Activated CD4-positive, alpha-beta T cell treated with anti-CD3 and anti-CD28 coated beads, Interleukin-2, Interleukin-4, amounts not matched to agents 100 ng/mL and 50 ng/mL, durations not matched to agents 16 hours and 8 hours (primary cell): Measurements from ENCODE around the gene ATP13A1.
"Not testable (repeated sequence)": the region's sequence is repeated elsewhere in the genome, so short reads cannot be mapped to it uniquely, and the experiment has no call there.

Source experiments
- DNase-seq: peaks from one replicate; pipeline ENCODE4 v3.0.0-alpha.2; 2020; ENCODE audit warnings: low spot score

Gene ATP13A1

GRCh38 chr19:19663256-19664120, at the start of gene ATP13A1:
Gene ATP13A1, minus strand, starts transcription at chr19:19663676. Its CDS starts 10 bp downstream, at chr19:19663666.
- DNase-seq: peak; percentile 97

- no peak for DNase-seq
These were observed 48.7 kb upstream of the ATP13A1 start for GRCh38 chr19:19711934-19712828.

- no peak for DNase-seq
These were observed 47.9 kb upstream of the ATP13A1 start for GRCh38 chr19:19711306-19711933.

- no peak for DNase-seq
These were observed 47.0 kb upstream of the ATP13A1 start for GRCh38 chr19:19710506-19710905.

GRCh38 chr19:19704836-19705235, 41.4 kb upstream of the ATP13A1 start:
- no peak for DNase-seq

- DNase-seq: not testable (repeated sequence)
These were observed 37.0 kb upstream of the ATP13A1 start for GRCh38 chr19:19700493-19700892.

GRCh38 chr19:19697589-19697988, 34.1 kb upstream of the ATP13A1 start:
- DNase-seq: no peak

- DNase-seq: no peak
These were observed 32.9 kb upstream of the ATP13A1 start for GRCh38 chr19:19696386-19696785.

GRCh38 chr19:19691683-19692082, 28.2 kb upstream of the ATP13A1 start:
- DNase-seq: no peak

- not testable (repeated sequence) for DNase-seq
These were observed 25.5 kb upstream of the ATP13A1 start for GRCh38 chr19:19689023-19689422.

- DNase-seq: no peak
These were observed 23.6 kb upstream of the ATP13A1 start for GRCh38 chr19:19687090-19687489.

- no peak for DNase-seq
These were observed 23.1 kb upstream of the ATP13A1 start for GRCh38 chr19:19686580-19686979.

- not testable (repeated sequence) for DNase-seq
These were observed 22.6 kb upstream of the ATP13A1 start for GRCh38 chr19:19686119-19686518.

- DNase-seq: no peak
These were observed 15.9 kb upstream of the ATP13A1 start for GRCh38 chr19:19679176-19680073.

GRCh38 chr19:19677579-19677978, 14.1 kb upstream of the ATP13A1 start:
- no peak for DNase-seq

GRCh38 chr19:19674315-19674714, 10.8 kb upstream of the ATP13A1 start:
- DNase-seq: no peak

GRCh38 chr19:19672816-19673215, 9.3 kb upstream of the ATP13A1 start:
- no peak for DNase-seq

GRCh38 chr19:19670070-19670551, 6.6 kb upstream of the ATP13A1 start:
- DNase-seq: no peak

- DNase-seq: peak; percentile 98
These were observed 4.9 kb upstream of the ATP13A1 start, which contains the start of gene ZNF101 for GRCh38 chr19:19668230-19669012. Gene ZNF101, plus strand, starts transcription at chr19:19668839. Its CDS starts 125 bp downstream, at chr19:19668964.

GRCh38 chr19:19665420-19665948, 2.0 kb upstream of the ATP13A1 start:
- not testable (repeated sequence) for DNase-seq
